ENCODE data around the gene RAPGEF1.

The RAPGEF1 gene

GRCh38 chr9:131704141-131704983 lies 35.5 kb downstream of the RAPGEF1 start:
- no peak for DNase-seq

- no peak for DNase-seq
These were observed 36.2 kb downstream of the RAPGEF1 start for GRCh38 chr9:131703697-131704096.

- no peak for DNase-seq
These were observed 37.0 kb downstream of the RAPGEF1 start for GRCh38 chr9:131702911-131703310.

GRCh38 chr9:131701789-131702337 lies 38.0 kb downstream of the RAPGEF1 start:
- no peak for DNase-seq

GRCh38 chr9:131701436-131701781 lies 38.5 kb downstream of the RAPGEF1 start:
- no peak for DNase-seq

GRCh38 chr9:131700765-131701435 lies 39.0 kb downstream of the RAPGEF1 start:
- no peak for DNase-seq

- DNase-seq, result no peak
These were observed 39.8 kb downstream of the RAPGEF1 start for GRCh38 chr9:131700076-131700475.

- no peak for DNase-seq
These were observed 41.3 kb downstream of the RAPGEF1 start for GRCh38 chr9:131698618-131698985.

GRCh38 chr9:131697908-131698617 lies 41.8 kb downstream of the RAPGEF1 start:
- no peak for DNase-seq

GRCh38 chr9:131697097-131697496 lies 42.8 kb downstream of the RAPGEF1 start:
- no peak for DNase-seq

GRCh38 chr9:131695836-131696460 lies 43.9 kb downstream of the RAPGEF1 start:
- no peak for DNase-seq

- DNase-seq, result no peak
These were observed 44.5 kb downstream of the RAPGEF1 start for GRCh38 chr9:131695366-131695765.

GRCh38 chr9:131693651-131694597 lies 46.0 kb downstream of the RAPGEF1 start:
- no peak for DNase-seq

- DNase-seq, result no peak
These were observed 47.0 kb downstream of the RAPGEF1 start for GRCh38 chr9:131692612-131693562.

- DNase-seq, result no peak
These were observed 47.8 kb downstream of the RAPGEF1 start for GRCh38 chr9:131691969-131692611.

GRCh38 chr9:131690941-131691573 lies 48.8 kb downstream of the RAPGEF1 start:
- no peak for DNase-seq

GRCh38 chr9:131690462-131690861 lies 49.4 kb downstream of the RAPGEF1 start:
- no peak for DNase-seq

GRCh38 chr9:131688377-131688776 lies 51.5 kb downstream of the RAPGEF1 start:
- DNase-seq, result no peak
